A549 (cell line): ENCODE measurements around the gene IFI27L1. TPM values are rescaled to one million over a fixed set of nuclear protein-coding genes. Genes with fewer than 3 reads are reported as not detected.

Source experiments
- ATAC-seq, 2 experiments: fragments of 200-7000 bp in 1 of 2; fragments of >200 bp in 1 of 2; cut with Nextera tagmentation in 1 of 2; cut with Tn5 transposase in 1 of 2; 3 replicates each; pipeline versions ENCODE4 v1.8.0 to v1.9.1; 2018 to 2020; ENCODE audit warnings: mild to moderate bottlenecking in 1 of 2, moderate library complexity in 1 of 2
- CTCF ChIA-PET: fragments of 300-600 bp; sonication (Branson Sonifier 250); formaldehyde crosslinking; extraction: SDS; loops from one replicate; lab custom pipeline; 2021; ENCODE audit warnings: antibody characterized with exemption, inconsistent platforms; lab: Yijun Ruan, JAX
- POLR2A ChIA-PET: fragments of 350-600 bp; formaldehyde crosslinking; extraction: SDS; loops from one replicate; lab custom pipeline; 2021; ENCODE audit warnings: antibody characterized with exemption, inconsistent platforms; lab: Yijun Ruan, JAX
- DNase-seq, 2 experiments: peaks; one replicate each; pipeline versions ENCODE4 v3.0.0 to v3.0.0-alpha.2; 2011 to 2016; ENCODE audit warnings: low read depth in 1 of 2, low spot score in 1 of 2
- FAIRE-seq: peaks from 2 replicates; lab custom pipeline; 2011; peaks lifted over from hg19 to GRCh38; lab: Jason Lieb, UNC
- H3K27ac ChIP-seq, 2 experiments: fragments of >200 bp; sonication (Bioruptor Twin); formaldehyde crosslinking; 3 replicates each; pipeline ENCODE4 v1.5.1; 2016 to 2017
- H3K4me1 ChIP-seq: fragments of >200 bp; sonication (Bioruptor Twin); formaldehyde crosslinking; 3 replicates; pipeline ENCODE4 v1.6.1; 2016
- H3K4me2 ChIP-seq: fragments of >200 bp; sonication (Bioruptor Twin); formaldehyde crosslinking; 3 replicates; pipeline ENCODE4 v1.6.1; 2016
- H3K4me3 ChIP-seq: fragments of >200 bp; sonication (Bioruptor Twin); formaldehyde crosslinking; 3 replicates; pipeline ENCODE4 v1.5.1; 2016
- H3K9me3 ChIP-seq: fragments of >200 bp; sonication (Bioruptor Twin); formaldehyde crosslinking; 3 replicates; pipeline ENCODE4 v1.6.1; 2016
- CBX8 ChIP-seq: fragments of 200-600 bp; sonication (generic); IDR thresholded peaks from 2 replicates; pipeline ENCODE4 v1.6.1; 2016
- CHD4 ChIP-seq: fragments of 200-600 bp; sonication (generic); IDR thresholded peaks from 2 replicates; pipeline ENCODE4 v1.6.1; 2016; ENCODE audit warnings: antibody characterized with exemption, mild to moderate bottlenecking, borderline replicate concordance
- EHF ChIP-seq: fragments of 250-450 bp; sonication (Bioruptor Pico); IDR thresholded peaks from 2 replicates; pipeline ENCODE4 v1.5.0; 2020; ENCODE audit warnings: mild to moderate bottlenecking
- EHMT2 ChIP-seq: fragments of 200-600 bp; sonication (generic); IDR thresholded peaks from 2 replicates; pipeline ENCODE4 v1.6.1; 2016; ENCODE audit warnings: antibody characterized with exemption, low read depth, mild to moderate bottlenecking, moderate library complexity
- ESRRA ChIP-seq: fragments of 150-350 bp; IDR thresholded peaks from 2 replicates; pipeline ENCODE4 v1.6.1; 2014; ENCODE audit warnings: mild to moderate bottlenecking, low read length, borderline replicate concordance
- FOSL2 ChIP-seq, 2 experiments: fragments of 450-650 bp in 1 of 2; fragments of >200 bp in 1 of 2; sonication (Bioruptor Twin) in 1 of 2; formaldehyde crosslinking; IDR thresholded peaks; 2 replicates each; pipeline versions ENCODE4 v1.5.0 to v1.6.1; 2016 to 2020; ENCODE audit warnings: mild to moderate bottlenecking in 1 of 2, moderate library complexity in 1 of 2
- HDAC2 ChIP-seq: fragments of 200-600 bp; sonication (generic); IDR thresholded peaks from 2 replicates; pipeline ENCODE4 v1.6.1; 2016
- HOXB5 ChIP-seq: fragments of 250-450 bp; sonication (Bioruptor Pico); IDR thresholded peaks from 2 replicates; pipeline ENCODE4 v1.5.0; 2020; ENCODE audit warnings: mild to moderate bottlenecking, moderate library complexity
- JUN ChIP-seq, 2 experiments: fragments of >200 bp; sonication (Bioruptor Twin); formaldehyde crosslinking; IDR thresholded peaks; 2 replicates in 1 of 2; 3 replicates in 1 of 2; pipeline ENCODE4 v1.6.1; 2016 to 2017
- NFE2L2 ChIP-seq: fragments of 150-350 bp; conservative IDR thresholded peaks from 2 replicates; pipeline ENCODE4 v1.6.1; 2014; ENCODE audit warnings: low read length
- NPAS2 ChIP-seq: fragments of 250-450 bp; sonication (Bioruptor Pico); IDR thresholded peaks from 2 replicates; pipeline ENCODE4 v1.8.0; 2022; ENCODE audit warnings: mild to moderate bottlenecking, moderate library complexity, borderline replicate concordance
- NR3C1 ChIP-seq: fragments of >200 bp; sonication (Bioruptor Twin); formaldehyde crosslinking; IDR thresholded peaks from 3 replicates; pipeline ENCODE4 v1.6.1; 2017
- RAD21 ChIP-seq, 2 experiments: fragments of >200 bp in 1 of 2; sonication (Bioruptor Twin) in 1 of 2; formaldehyde crosslinking in 1 of 2; IDR thresholded peaks in 1 of 2; conservative IDR thresholded peaks in 1 of 2; 2 replicates in 1 of 2; 3 replicates in 1 of 2; pipeline ENCODE4 v1.6.1; 2012 to 2018; ENCODE audit warnings: inconsistent platforms in 1 of 2
- RCOR1 ChIP-seq: fragments of 150-350 bp; IDR thresholded peaks from 2 replicates; pipeline ENCODE4 v1.6.1; 2014; ENCODE audit warnings: antibody characterized with exemption, low read length, low read depth
- TFCP2L1 ChIP-seq: fragments of 250-450 bp; sonication (Bioruptor Pico); IDR thresholded peaks from 2 replicates; pipeline ENCODE4 v1.5.0; 2021; ENCODE audit warnings: mild to moderate bottlenecking
- TP53 ChIP-seq: fragments of 250-450 bp; sonication (Bioruptor Pico); IDR thresholded peaks from 2 replicates; pipeline ENCODE4 v1.5.0; 2021; ENCODE audit warnings: mild to moderate bottlenecking, moderate library complexity
- ZNF302 ChIP-seq: fragments of 250-450 bp; sonication (Bioruptor Pico); IDR thresholded peaks from 2 replicates; pipeline ENCODE4 v1.9.0; 2021; ENCODE audit warnings: inconsistent platforms, mild to moderate bottlenecking, moderate library complexity
- WGBS: methylation state at CpG from one replicate; pipeline ENCODE4 v1.1.6; 2017; ENCODE audit errors: missing lambda C conversion rate; 5-methylcytosine and 5-hydroxymethylcytosine counted together
- polyA plus RNA-seq, 4 experiments: library from polyadenylated mRNA; depleted of rRNA in 3 of 4; stranded (reverse); fragments of >200 nt; fragmentation: RNase III in 1 of 4; extraction: RNeasy Plus Mini Kit Qiagen cat#74134 plus additional on column Dnase treatment in 1 of 4; gene quantifications; 2 replicates in 3 of 4; 3 replicates in 1 of 4; pipeline ENCODE4 v1.2.3, GENCODE V29; 2011 to 2017
- TF ChIP-seq, protein P1 (sequence below): IDR thresholded peaks from 2 replicates; pipeline ENCODE4 v1.6.1; 2012; ENCODE audit warnings: low read depth, borderline replicate concordance
- TF ChIP-seq, protein P2 (sequence below): fragments of >200 bp; sonication (Bioruptor Twin); formaldehyde crosslinking; IDR thresholded peaks from 2 replicates; pipeline ENCODE4 v1.6.1; 2016
- TF ChIP-seq, protein P3 (sequence below): fragments of 150-350 bp; IDR thresholded peaks from 2 replicates; pipeline ENCODE4 v1.6.1; 2014; ENCODE audit warnings: low read depth, mild to moderate bottlenecking, low read length
- TF ChIP-seq, protein P4 (sequence below): fragments of >200 bp; sonication (Bioruptor Twin); formaldehyde crosslinking; IDR thresholded peaks from 3 replicates; pipeline ENCODE4 v1.5.1; 2016
- TF ChIP-seq, protein P5 (sequence below): IDR thresholded peaks from 2 replicates; pipeline ENCODE4 v1.6.1; 2012
- TF ChIP-seq, protein P6 (sequence below): fragments of 250-450 bp; sonication (Bioruptor Pico); IDR thresholded peaks from 2 replicates; pipeline ENCODE4 v1.5.0; 2021; ENCODE audit warnings: mild to moderate bottlenecking, moderate library complexity, borderline replicate concordance

The IFI27L1 gene
- polyA plus RNA-seq, 2 of the 4 experiments (the other 2 are of a cell fraction): 15.9 to 28.0 TPM

DNA sequence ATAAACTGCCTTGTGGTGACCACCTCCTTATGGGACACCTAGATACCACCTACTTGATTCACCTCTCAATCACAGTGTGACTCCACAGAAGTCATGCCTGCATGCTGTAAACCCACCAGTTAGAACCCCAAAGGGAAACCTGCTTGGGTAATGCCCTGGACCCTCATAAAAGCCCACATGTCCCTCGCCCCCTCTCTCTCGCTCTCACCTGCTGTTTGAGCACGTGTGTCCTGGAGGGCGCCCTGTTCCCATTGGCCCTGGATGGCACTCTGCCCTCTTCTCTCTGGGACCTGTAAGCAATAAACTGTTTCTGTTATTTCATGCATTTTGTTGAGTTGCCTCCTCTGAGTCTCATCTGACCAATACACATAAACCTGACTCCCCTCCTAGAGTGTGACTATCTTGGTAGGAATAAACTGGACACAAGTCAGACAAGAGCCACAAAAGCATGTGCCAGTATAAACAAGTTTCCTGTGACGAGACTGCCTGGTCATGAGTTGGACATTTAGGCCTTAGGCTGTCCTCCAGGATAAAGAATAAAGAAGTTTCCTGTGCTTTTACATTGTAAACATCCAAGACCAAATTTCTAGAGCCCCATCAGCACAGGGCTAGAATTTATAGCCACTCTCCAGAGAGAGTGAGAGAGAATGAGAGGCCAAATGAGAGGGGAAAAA lies 39.7 kb downstream of the IFI27L1 start (continued):
- no peak for TF ChIP-seq EHF
- TF ChIP-seq RAD21 (conservative IDR thresholded peaks at IDR 0.05 in 1 of 2, IDR thresholded peaks at IDR 0.05 in 1 of 2): no peak
- no peak for TF ChIP-seq NPAS2 (CRISPR knock-in tag)
- no peak for TF ChIP-seq NFE2L2
- TF ChIP-seq, all 56 proteins: peak for 0

DNA sequence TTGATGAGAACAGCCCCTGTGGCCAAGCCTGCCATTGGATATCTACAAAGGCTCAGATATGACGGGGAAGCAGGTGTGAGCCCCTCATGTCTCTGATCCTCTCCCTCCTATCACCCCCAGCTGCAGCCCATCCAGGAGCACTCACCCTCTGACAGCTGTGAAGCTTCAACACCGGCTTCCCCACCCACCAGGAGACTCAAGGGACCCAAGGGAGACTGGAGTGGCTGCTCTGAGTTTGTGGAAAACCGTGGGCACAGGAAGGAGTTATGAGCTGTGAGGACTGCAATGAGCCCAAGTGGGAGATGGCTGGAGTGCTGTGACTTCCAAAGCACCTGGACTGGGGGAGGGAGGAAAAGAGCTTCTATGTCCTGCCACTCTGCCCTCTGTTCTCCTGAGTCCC lies 40.4 kb downstream of the IFI27L1 start:
- TF ChIP-seq RCOR1: no peak
- TF ChIP-seq TP53 (CRISPR knock-in tag): no peak
- TF ChIP-seq NR3C1: no peak
- no peak for TF ChIP-seq JUN (IDR thresholded peaks at IDR 0.05)
- TF ChIP-seq NFE2L2: no peak
- no peak for TF ChIP-seq HOXB5
- TF ChIP-seq, protein P1, sequence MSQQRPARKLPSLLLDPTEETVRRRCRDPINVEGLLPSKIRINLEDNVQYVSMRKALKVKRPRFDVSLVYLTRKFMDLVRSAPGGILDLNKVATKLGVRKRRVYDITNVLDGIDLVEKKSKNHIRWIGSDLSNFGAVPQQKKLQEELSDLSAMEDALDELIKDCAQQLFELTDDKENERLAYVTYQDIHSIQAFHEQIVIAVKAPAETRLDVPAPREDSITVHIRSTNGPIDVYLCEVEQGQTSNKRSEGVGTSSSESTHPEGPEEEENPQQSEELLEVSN: no peak
- TF ChIP-seq CHD4: no peak
- TF ChIP-seq HDAC2: no peak
- no peak for TF ChIP-seq ZNF302 (CRISPR knock-in tag)
- TF ChIP-seq, protein P2, sequence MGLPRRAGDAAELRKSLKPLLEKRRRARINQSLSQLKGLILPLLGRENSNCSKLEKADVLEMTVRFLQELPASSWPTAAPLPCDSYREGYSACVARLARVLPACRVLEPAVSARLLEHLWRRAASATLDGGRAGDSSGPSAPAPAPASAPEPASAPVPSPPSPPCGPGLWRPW: no peak
- H3K4me1 ChIP-seq: no peaks in the 10 kb centered on the region
- FAIRE-seq (no peak), ATAC-seq (no peak), DNase-seq (no peak)
- H3K9me3 ChIP-seq: peaks cover 13% of the 10 kb centered on the region; the same call in 1 of the 3 replicates
- WGBS: 0% methylated on average over 3 of the region's 3 CpGs
- no peak overlapping the region for H3K4me2 ChIP-seq
- CTCF ChIA-PET: interaction anchor here (1.3 kb wide), 2 partner anchors 11 to 16 kb away, joined by 3 to 7 read pairs; no protein-coding TSS in a partner anchor
- H3K27ac ChIP-seq: no peak overlapping the region
- no peak overlapping the region for H3K4me3 ChIP-seq
- POLR2A ChIA-PET: no interaction called here

DNA sequence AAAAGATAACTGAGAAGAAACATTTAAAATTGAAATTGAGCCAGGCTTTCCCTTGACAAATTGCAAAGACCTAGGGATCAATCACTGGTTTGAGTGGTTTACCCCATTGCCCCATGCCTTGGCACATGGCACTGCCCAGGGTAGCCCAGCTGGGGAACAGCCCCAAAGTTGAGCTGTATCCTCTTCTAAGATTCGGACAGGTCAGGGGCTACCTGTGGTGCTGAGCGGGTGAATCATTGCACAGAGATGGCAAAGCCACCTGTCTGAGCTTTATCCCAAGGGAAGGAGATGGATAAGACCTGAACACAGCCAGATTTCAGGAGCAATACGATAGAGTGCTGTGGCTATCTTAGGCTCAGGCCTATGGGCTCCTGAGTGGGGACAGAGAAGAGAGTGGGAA lies 41.3 kb downstream of the IFI27L1 start:
- POLR2A ChIA-PET: no interaction called here
- DNase-seq (no peak), ATAC-seq (no peak), FAIRE-seq (no peak)
- TF ChIP-seq FOSL2 (IDR thresholded peaks at IDR 0.05): no peak
- TF ChIP-seq FOSL2 (CRISPR knock-in tag; IDR thresholded peaks at IDR 0.05): no peak
- no peak for TF ChIP-seq NPAS2 (CRISPR knock-in tag)
- TF ChIP-seq, protein P3, sequence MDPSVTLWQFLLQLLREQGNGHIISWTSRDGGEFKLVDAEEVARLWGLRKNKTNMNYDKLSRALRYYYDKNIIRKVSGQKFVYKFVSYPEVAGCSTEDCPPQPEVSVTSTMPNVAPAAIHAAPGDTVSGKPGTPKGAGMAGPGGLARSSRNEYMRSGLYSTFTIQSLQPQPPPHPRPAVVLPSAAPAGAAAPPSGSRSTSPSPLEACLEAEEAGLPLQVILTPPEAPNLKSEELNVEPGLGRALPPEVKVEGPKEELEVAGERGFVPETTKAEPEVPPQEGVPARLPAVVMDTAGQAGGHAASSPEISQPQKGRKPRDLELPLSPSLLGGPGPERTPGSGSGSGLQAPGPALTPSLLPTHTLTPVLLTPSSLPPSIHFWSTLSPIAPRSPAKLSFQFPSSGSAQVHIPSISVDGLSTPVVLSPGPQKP: no peak
- no peak for TF ChIP-seq EHMT2
- no peak for TF ChIP-seq HDAC2
- no peak for TF ChIP-seq ESRRA
- TF ChIP-seq CBX8: no peak
- TF ChIP-seq, protein P4, sequence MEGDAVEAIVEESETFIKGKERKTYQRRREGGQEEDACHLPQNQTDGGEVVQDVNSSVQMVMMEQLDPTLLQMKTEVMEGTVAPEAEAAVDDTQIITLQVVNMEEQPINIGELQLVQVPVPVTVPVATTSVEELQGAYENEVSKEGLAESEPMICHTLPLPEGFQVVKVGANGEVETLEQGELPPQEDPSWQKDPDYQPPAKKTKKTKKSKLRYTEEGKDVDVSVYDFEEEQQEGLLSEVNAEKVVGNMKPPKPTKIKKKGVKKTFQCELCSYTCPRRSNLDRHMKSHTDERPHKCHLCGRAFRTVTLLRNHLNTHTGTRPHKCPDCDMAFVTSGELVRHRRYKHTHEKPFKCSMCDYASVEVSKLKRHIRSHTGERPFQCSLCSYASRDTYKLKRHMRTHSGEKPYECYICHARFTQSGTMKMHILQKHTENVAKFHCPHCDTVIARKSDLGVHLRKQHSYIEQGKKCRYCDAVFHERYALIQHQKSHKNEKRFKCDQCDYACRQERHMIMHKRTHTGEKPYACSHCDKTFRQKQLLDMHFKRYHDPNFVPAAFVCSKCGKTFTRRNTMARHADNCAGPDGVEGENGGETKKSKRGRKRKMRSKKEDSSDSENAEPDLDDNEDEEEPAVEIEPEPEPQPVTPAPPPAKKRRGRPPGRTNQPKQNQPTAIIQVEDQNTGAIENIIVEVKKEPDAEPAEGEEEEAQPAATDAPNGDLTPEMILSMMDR: no peak
- no peak for TF ChIP-seq TFCP2L1
- TF ChIP-seq, protein P5, sequence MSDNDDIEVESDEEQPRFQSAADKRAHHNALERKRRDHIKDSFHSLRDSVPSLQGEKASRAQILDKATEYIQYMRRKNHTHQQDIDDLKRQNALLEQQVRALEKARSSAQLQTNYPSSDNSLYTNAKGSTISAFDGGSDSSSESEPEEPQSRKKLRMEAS: no peak
- TF ChIP-seq RCOR1: no peak
- TF ChIP-seq, protein P6, sequence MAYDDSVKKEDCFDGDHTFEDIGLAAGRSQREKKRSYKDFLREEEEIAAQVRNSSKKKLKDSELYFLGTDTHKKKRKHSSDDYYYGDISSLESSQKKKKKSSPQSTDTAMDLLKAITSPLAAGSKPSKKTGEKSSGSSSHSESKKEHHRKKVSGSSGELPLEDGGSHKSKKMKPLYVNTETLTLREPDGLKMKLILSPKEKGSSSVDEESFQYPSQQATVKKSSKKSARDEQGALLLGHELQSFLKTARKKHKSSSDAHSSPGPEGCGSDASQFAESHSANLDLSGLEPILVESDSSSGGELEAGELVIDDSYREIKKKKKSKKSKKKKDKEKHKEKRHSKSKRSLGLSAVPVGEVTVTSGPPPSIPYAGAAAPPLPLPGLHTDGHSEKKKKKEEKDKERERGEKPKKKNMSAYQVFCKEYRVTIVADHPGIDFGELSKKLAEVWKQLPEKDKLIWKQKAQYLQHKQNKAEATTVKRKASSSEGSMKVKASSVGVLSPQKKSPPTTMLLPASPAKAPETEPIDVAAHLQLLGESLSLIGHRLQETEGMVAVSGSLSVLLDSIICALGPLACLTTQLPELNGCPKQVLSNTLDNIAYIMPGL: no peak
- Histone ChIP-seq H3K4me1 (no peaks in the 10 kb centered on the region), H3K9me3 (peaks cover 13% of the 10 kb centered on the region; the same call in 1 of the 3 replicates), H3K4me3 (no peak overlapping the region), H3K4me2 (no peak overlapping the region), H3K27ac (no peak overlapping the region)
- 20% methylated on average over 2 of the region's 3 CpGs for WGBS
- CTCF ChIA-PET: interaction anchor here (0.7 to 1.3 kb wide), 4 partner anchors 10 to 44 kb away, joined by 3 to 7 read pairs (median 4); no protein-coding TSS in a partner anchor
